Muscle of arm (tissue), 14 donors: ENCODE results near the gene ANKRD27. TPM values are rescaled to one million over a fixed set of nuclear protein-coding genes. Genes with fewer than 3 reads are reported as not detected.
"Not testable (repeated sequence)": the region's sequence is repeated elsewhere in the genome, so short reads cannot be mapped to it uniquely, and the experiment has no call there.

ENCODE experiments used
- DNase-seq: peaks from one replicate; pipeline ENCODE4 v3.0.0-alpha.2; 2013
- long read RNA-seq, 11 donors: transcript quantifications; one replicate each; lab custom pipeline, GENCODE V29; 2026
- polyA plus RNA-seq, 12 donors: library from polyadenylated mRNA; unstranded; fragments of 120-200 nt; gene quantifications; one replicate each; pipeline ENCODE4 v1.2.1, GENCODE V29; 2013; ENCODE audit not compliant: insufficient read length in 12 of 12

ANKRD27 gene
- 10 to 100 TPM in 10 of 12 donors, 1 to 10 TPM in 1, not detected in 1; 10.0 to 21.6 (median 13.7) TPM for polyA plus RNA-seq
- long read RNA-seq, donor 1, full-length matches to known transcripts, result 1 of 1 reads
- long read RNA-seq, donor 1, partial matches to known transcripts, result 0 of 1 reads
- long read RNA-seq, donor 1, other reads (novel, unspliced or antisense), result 0 of 1 reads
- long read RNA-seq, donor 2, partial matches to known transcripts, result 59 of 59 reads
- long read RNA-seq, donor 2, other reads (novel, unspliced or antisense), result 0 of 59 reads
- long read RNA-seq, donor 3, result 0 reads
- long read RNA-seq, donor 4, result 0 reads
- long read RNA-seq, donor 5, full-length matches to known transcripts, result 1 of 1 reads
- long read RNA-seq, donor 5, partial matches to known transcripts, result 0 of 1 reads
- long read RNA-seq, donor 5, other reads (novel, unspliced or antisense), result 0 of 1 reads
- long read RNA-seq, donor 6, result 0 reads
- long read RNA-seq, donor 7, result 0 reads
- long read RNA-seq, donor 8, partial matches to known transcripts, result 0 of 1 reads
- long read RNA-seq, donor 8, other reads (novel, unspliced or antisense), result 0 of 1 reads
- long read RNA-seq, donor 9, result 0 reads
- long read RNA-seq, donor 10, result 0 reads
- long read RNA-seq, donor 11, full-length matches to known transcripts, result 2 of 2 reads
- long read RNA-seq, donor 11, partial matches to known transcripts, result 0 of 2 reads
- long read RNA-seq, donor 11, other reads (novel, unspliced or antisense), result 0 of 2 reads

DNA sequence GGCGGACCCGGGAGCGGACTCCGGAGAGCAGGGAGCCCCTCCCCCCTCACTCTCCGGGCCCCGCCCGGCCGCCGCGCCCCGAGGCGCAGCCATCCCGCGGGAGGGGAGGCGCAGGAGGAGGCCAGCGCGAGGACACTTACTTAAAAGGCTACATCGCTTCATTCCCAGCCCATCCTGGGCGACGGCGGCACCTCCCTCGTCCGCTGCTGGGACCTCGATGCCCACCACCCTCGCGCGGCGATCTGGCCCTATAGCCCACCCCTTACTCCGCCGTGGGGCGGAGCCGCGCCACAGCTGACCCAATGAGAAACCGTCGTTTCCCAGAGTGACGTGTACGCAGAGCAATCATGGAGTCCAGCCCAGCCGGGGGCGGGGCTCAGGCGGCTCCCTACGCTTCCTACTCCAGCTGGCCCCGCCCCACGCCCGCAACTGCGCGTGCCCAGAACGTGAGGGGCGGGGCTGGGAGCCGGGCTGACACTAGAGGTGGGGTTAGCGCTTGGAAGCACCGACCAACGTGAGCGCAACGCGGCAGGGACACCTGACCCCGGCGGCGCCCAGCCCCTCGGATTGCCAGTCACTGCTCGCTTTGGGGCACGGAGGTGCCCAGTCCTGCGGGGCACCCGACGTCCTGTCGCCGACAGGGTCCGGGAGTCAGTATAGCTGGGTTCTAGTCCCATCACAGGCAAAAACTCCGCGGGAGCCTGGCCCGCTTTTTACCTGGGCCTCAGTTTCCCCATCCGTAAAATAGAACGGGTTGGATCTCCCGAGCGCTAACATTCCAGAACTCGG, at the start of gene ANKRD27:
ANKRD27 (minus strand) TSS at position 250 of the 789 bp plus-strand sequence. CDS start 16,165 bp downstream, outside the sequence.
- DNase-seq, result peak; percentile 100

DNA sequence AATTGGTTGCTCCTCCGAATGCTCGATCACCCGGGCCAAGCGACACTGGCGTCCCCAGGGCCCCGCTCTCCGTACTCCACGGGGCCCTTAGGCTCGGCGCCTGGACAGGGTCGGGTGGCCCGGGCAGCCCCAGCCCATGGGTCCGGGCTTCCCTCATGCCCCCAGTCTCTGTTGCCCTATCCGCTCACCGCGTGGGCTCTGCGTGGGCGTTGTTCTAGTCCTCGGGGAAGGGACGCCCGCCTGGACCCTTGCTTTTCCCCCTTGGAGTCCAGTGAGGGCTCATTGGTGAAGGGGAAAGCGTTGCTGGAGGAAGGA, 45.9 kb upstream of the ANKRD27 start:
- no peak for DNase-seq

DNA sequence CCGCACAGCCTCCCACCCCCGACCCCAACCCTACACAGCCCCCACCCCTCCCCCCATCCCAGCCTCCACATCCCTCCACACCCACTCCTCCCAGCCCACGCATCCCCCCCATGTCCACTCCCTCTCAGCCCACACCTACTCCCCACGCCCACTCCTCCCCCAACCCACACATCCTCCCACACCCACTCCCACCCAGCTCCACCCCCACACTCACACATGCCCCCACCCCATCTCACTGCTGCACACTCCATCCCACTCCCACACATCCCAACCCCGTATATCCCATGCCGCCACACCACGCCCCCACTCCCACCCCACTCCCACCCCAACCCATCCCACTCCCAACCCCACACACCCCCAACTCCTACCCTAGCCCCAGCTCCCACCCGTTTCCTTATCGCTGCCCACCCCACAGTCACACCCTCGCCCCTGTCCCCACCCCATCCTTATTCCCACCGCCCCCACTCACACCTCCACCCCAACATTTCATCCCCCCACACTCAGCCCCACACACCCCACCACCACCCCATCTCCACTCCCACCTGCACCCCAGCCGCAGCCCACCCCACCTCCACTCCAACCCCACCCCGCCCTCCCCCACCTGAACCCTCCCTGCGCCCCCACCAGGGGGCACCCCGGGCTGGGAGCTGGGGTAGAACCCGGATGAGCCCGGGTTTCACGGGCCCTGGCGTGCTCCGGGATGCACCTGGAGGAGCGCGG, 45.4 kb upstream of the ANKRD27 start:
- DNase-seq, result no peak

DNA sequence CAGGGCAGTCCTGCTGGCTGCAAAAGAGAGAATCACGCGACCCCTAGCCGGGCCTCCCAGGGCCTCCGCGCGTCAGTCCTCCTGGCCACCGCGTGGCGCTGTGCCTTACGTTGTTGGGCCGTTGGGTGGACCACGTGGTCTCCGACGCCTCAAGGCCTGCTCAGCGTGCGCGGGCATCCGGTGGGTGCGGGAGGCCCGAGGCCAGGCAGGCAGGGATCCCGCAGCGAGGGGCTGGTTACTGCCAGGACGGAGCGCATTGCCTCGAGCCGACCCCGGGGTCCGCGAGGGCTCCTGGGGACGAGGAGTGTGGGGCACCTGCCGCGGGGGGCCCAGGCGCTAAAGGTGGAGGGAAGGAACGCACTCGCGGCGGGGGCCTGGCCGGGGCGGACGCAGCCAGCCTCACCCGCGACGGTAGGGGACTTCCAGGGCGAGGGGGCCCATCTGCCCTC, 44.7 kb upstream of the ANKRD27 start, which contains the start of gene TDRD12:
TDRD12 (plus strand) TSS at position 157 of the 449 bp plus-strand sequence. CDS start 306 bp downstream, outside the sequence.
- DNase-seq, result no peak

DNA sequence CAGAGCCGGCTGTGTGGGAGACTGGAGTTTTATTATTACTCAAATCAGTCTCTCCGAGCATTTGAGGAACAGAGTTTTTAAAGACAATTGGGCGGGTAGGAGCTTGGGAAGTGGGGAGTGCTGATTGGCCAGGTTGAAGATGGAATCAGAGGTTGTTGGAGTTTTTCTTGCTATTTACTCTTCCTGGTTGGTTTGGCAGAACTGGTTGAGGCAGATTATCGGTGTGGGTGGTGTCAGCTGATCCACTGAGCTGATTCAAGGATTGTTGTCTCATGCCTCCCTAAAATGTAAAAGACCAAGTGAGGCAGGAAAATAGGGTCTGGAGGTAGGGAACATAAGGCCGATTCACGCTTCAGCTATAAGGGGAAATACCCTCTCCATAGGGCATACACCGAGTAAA, 43.3 kb upstream of the ANKRD27 start:
- DNase-seq, result no peak

DNA sequence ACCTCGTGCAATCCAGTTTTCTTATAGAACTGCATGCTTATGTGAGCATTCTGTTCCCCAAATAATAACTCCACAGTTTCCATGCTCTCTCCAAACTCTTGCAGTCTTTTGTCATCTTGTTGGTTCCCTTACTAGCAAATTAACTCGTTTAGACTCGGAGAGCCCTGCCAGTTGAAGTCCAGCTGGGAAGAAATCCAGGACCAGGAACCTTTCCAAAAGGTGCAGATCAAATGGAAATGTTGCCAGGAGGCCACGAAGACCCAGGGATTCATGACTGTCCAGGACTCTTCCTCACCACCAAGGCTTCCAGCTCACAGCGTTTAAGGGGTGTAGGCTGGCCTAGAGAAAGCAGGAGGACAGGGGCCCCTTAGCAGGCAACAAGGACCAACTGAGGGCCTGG, 42.5 kb upstream of the ANKRD27 start:
- no peak for DNase-seq

DNA sequence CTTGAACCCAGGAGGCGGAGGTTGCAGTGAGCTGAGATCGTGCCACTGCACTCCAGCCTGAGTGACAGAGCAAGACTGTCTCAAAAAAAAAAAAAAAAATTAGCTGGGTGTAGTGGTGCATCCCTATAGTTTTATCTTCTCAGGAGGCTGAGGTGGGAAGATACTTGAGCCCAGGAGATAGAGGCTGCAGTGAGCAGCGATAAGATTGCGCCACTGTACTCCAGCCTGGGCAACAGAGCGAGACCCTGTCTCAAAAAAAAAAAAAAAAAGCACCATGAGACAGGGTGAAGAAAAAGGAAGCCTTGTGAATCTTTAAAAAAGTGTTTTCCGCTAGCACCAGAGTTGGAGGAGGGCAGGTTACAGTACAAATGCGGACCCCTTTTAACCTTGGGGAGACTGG, 41.2 kb upstream of the ANKRD27 start:
- DNase-seq, result not testable (repeated sequence)

DNA sequence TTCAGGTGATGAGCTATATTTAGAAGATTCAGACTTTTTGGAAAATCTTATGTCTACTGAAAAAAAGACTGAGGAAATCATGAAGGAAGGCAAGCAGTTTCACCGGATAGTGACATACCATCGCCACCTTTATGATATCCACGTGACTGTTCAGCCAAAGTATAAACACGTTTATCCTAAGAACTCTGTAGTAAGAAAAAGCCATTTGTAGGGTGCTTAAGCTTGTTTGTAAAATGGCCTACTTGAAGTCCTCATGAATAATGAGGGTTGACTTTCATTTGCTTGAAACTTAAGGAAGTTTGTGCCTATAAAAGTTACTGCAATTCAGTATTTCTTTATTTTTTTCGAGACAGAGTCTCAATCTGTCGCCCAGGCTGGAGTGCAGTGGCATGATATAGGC, 36.8 kb upstream of the ANKRD27 start:
- no peak for DNase-seq

DNA sequence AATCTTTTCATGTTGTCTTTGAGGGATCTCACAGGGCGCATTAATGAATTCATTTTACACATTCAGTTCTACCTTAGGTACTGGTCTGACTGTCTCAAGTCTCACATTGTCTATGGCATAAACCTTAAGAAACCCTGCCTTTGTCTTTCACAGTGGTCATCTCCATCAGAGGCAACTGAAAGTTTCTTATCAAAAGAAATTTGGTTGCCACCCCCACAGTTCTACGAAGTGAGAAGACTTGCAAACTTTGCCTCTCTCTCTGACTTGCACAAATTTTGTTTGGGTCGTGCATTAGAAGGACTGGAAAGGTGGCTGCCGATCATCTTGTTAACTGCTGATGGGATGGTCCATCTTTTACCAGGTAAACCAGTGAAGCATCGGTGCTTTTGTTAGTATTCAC, 34.1 kb upstream of the ANKRD27 start:
- DNase-seq, result no peak

DNA sequence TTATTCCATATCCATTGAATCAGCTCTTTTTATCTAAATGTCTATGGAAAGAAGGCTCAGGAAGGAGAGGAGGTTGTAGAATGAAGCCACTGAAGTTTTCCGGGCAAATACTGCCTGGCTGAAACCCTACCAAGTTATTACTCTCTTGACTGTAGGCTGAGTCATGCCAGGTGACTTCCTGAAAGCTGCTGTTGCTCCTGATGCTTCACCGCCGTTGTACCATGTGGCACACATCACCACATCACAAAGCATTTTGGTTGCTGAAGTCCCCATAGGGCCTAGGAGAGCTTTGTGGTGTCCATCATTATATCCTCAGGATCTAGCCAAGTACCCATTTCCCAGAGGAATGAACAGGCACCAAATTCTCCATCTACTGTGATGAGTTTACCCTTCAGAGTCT, 33.5 kb upstream of the ANKRD27 start:
- no peak for DNase-seq

DNA sequence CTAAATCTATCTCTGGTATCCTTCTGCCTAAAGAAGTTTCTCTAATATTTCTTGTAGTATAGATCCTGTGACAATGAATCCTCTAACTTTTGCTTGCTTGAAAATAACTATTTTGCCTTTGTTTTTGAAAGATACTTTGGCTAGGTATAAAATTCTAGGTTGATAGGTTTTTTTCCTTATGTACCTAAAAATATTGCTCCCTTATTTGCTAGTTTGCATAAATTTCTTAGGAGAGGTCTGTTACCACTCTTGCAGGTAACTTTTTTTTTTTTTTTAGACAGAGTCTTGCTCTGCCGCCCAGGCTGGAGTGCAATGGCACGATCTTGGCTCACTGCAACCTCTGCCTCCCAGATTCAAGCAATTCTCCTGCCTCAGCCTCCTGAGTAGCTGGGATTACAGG, 29.0 kb upstream of the ANKRD27 start:
- DNase-seq, result not testable (repeated sequence)

DNA sequence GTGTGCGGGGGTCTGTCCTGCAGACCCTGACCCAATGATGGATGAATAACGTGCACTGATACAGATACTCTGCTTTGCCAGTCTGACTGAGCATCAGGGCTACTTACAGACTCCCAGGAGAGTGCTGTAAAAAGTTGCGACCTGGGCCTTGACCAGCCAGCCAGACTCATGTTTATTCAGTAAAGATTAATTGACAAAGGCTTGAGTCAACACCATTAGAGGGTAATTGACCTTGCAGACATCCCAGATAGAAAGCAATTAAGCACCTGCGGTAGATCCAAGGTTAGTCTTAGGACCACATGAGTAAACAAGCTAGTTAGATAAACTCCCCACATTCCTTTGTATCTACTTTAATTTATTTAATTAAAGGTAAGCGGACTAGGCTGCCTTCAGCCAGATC, 27.0 kb upstream of the ANKRD27 start:
- DNase-seq, result no peak

DNA sequence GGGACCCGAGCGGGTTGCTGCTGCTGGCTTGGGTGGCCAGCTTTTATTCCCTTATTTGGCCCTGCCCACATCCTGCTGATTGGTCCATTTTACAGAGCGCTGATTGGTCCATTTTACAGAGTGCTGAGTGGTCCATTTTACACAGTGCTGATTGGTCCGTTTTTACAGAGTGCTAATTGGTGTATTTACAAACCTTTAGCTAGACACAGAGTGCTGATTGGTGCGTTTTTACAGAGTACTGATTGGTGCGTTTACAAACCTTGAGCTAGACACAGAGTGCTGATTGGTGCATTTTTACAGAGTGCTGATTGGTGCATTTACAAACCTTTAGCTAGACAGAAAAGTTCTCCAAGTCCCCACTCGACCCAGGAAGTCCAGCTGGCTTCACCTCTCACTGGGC, 25.1 kb upstream of the ANKRD27 start:
- DNase-seq, result not testable (repeated sequence)

DNA sequence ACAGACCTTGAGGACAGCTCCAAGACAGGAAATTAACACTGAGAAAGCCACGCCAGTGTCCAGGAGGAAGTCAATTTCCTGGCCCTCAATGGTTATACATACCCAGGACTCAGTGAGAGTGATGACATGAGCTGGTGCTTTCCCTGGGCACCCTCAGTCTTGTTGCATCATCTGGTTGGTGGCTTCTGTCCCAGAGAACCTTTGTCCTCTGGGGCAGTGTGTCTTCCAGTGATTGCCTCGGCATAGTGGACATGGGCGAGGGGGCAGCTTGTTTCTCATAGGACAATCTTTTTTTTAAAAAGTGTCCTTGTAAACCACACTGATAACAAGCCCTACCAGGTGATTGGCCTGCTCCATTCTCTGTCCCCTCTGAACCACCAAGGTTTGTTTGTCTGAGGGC, 21.8 kb upstream of the ANKRD27 start:
- DNase-seq, result not testable (repeated sequence)

DNA sequence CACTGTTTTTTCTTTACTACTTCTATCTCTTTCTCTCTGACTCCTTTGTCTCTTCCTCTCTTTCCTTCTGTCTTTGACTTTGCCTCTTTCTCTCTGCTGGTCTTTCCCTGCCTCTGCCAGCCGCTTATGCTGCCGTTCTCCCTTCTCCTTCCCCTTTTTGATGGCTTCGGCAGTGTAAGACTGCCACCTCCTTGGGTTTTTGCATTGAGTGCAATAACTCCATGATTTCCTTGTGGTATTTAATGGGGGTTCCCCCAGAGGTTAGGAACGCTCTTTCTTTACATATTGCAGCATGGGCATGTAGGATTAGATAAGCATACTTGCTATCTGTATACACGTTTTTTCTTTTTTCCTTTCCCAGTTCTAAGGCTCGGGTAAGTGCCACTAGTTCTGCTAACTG, 20.5 kb upstream of the ANKRD27 start:
- not testable (repeated sequence) for DNase-seq

DNA sequence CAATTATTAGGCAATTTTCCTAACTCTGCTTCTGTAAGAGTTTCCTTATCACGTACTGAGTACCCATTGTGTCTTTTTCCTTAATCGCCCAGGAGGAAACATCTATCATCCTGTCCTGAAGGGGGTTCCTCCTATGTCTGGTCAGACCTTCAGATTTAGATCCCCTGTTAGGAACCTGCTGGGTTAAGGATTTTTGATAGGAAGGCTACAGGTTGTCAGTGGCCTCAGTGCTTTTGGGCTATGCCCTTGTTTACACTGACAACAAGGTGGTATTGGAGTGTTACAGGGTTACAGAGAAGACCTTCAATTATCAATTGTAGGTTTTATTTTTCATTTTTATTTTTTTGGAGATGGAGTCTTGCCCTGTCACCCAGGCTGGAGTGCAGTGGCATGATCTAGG, 19.9 kb upstream of the ANKRD27 start:
- not testable (repeated sequence) for DNase-seq

DNA sequence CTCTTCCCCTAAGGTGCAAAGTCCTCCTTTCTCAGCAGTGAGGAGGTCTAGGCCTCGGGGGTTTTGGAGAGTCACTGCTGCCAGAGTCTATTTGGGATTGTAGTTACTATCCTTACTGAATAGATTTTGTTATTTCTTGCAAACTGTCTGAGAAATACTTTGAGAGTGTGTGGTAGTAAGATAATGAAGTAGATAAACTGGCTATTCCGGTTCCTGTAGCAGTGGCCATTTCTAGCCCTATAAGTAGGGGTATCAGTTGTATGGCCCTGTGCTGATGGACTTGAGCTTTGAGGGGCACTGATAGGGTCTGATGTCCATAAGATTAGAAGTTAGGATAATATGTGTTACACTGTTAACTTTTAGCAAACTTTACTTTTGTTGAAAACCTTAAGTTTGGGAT, 19.3 kb upstream of the ANKRD27 start:
- DNase-seq, result not testable (repeated sequence)

DNA sequence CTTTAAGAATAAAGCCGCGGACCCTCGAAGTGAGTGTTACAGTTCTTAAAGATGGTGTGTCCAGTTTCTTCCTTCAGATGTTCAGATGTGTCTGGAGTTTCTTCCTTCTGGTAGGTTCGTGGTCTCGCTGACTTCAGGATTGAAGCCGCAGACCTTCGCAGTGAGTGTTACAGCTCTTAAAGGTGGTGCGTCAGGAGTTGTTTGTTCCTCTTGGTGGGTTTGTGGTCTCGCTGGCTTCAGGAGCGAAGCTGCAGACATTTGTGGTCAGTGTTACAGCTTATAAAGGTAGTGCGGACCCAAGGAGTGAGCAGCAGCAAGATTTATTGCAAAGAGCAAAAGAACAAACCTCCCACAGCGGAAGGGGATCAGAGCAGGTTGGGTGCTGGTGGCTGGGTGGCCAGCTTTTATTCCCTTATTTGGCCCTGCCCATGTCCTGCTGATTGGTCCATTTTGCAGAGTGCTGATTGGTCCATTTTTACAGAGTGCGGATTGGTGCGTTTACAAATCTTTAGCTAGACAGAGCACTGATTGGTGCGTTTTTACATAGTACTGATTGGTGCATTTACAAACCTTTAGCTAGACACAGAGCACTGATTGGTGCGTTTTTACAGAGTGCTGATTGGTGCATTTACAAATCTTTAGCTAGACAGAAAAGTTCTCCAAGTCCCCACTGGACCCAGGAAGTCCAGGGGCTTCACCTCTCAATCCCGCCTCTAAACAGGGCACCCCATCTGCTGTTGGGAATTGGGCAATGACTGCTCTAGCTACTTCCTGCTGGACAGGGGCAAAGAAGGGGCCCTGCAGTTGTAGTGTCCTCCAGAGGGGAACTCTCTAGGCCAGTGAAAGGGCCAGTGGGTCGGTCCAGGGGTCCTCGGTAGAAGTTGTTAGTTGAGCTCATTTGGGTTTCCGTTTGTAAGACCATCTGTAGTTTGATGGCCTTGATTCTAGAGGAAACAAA, 18.4 kb upstream of the ANKRD27 start:
- DNase-seq, result not testable (repeated sequence)

DNA sequence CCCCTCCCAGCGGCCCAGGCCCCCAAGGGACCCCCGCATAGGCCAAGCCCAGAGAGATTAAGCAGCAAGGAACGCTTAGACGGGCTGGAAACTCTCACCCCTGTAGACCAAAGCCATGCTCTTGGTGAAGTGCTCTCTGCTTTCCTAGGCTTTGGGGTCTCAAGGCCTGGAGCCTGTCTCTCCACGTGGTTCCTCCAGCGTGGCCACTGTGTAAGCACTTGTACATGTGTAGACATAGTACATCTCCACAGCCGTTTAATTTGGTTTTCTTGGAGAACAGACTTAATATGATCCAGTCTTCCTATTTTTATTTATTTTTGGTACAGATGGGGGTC, 17.7 kb upstream of the ANKRD27 start:
- no peak for DNase-seq

DNA sequence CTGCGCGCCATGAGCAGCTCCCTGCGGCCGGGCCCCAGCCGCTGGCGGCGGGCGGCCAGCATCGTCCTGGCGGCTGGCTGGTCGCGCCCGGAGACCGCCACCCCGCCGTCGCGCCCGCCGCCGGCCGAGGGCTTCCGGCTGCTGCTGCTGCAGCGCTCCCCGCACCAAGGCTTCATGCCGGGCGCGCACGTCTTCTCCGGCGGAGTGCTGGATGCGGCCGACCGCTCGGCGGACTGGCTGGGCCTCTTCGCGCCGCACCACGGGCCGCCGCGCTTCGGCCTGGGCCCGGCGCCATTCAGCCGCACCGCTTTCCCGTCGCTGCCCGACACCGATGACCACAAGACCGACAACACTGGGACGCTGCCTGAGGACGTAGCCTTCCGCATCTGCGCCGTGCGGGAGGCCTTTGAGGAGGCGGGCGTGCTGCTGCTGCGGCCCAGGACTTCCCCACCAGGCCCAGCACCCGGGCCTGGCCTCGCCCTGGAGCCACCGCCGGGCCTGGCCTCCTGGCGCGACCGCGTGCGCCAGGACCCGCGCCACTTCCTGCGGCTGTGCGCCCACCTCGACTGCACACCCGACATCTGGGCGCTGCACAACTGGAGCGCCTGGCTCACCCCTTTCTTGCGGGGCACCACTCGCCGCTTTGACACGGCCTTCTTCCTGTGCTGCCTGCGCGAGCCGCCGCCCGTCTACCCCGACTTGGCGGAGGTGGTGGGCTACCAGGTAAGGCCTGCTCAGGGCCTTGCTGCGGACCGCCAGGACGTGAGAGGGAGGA, 17.2 kb upstream of the ANKRD27 start:
- DNase-seq, result peak; percentile 73
